Stimulated activated naive CD4-positive, alpha-beta T cell (primary cell): ENCODE measurements around the gene CTRL.
"Not testable (repeated sequence)": the region's sequence is repeated elsewhere in the genome, so short reads cannot be mapped to it uniquely, and the experiment has no call there.

Experiments used
- DNase-seq, 6 experiments: peaks; one replicate each; lab custom pipeline; 2025; lab: John Stamatoyannopoulos, UW

The CTRL gene

GRCh38 chr16:67924140-67924906 lies 7.3 kb downstream of the CTRL start:
- DNase-seq = no peak

- no peak for DNase-seq
Observed at GRCh38 chr16:67923414-67924116, 8.1 kb downstream of the CTRL start.

- no peak for DNase-seq
Observed at GRCh38 chr16:67922740-67923139, 8.9 kb downstream of the CTRL start.

GRCh38 chr16:67922221-67922620 lies 9.4 kb downstream of the CTRL start:
- no peak for DNase-seq

GRCh38 chr16:67919622-67920221 lies 11.9 kb downstream of the CTRL start:
- DNase-seq = no peak

GRCh38 chr16:67917852-67918236 lies 13.8 kb downstream of the CTRL start:
- no peak for DNase-seq

- DNase-seq = no peak
Observed at GRCh38 chr16:67917140-67917851, 14.4 kb downstream of the CTRL start.

- DNase-seq = no peak
Observed at GRCh38 chr16:67915831-67916723, 15.6 kb downstream of the CTRL start.

- DNase-seq = not testable (repeated sequence)
Observed at GRCh38 chr16:67915496-67915769, 16.2 kb downstream of the CTRL start.

GRCh38 chr16:67914758-67915495 lies 16.7 kb downstream of the CTRL start:
- no peak for DNase-seq

GRCh38 chr16:67910158-67910557 lies 21.5 kb downstream of the CTRL start:
- no peak for DNase-seq

- DNase-seq = no peak
Observed at GRCh38 chr16:67909056-67909742, 22.5 kb downstream of the CTRL start.

GRCh38 chr16:67907397-67908180 lies 24.1 kb downstream of the CTRL start:
- no peak for DNase-seq

- no peak for DNase-seq
Observed at GRCh38 chr16:67902831-67903230, 28.8 kb downstream of the CTRL start.

GRCh38 chr16:67901734-67902133 lies 29.9 kb downstream of the CTRL start:
- DNase-seq = no peak

- DNase-seq = no peak
Observed at GRCh38 chr16:67897231-67897630, 34.4 kb downstream of the CTRL start.

GRCh38 chr16:67893743-67894399 lies 37.8 kb downstream of the CTRL start:
- DNase-seq = no peak

GRCh38 chr16:67892899-67893742 lies 38.5 kb downstream of the CTRL start, which contains the start of gene PSKH1:
Gene PSKH1, plus strand, starts transcription at chr16:67893254. Its CDS starts 15,496 bp downstream, at chr16:67908750.
- DNase-seq = peak; percentile 80 to 94 (median 91)
